ENCODE data around the gene SMIM36.
A peak's percentile ranks its signal among the peaks of the same experiment; 100 is the strongest.
"Not testable (repeated sequence)": the region's sequence is repeated elsewhere in the genome, so short reads cannot be mapped to it uniquely, and the experiment has no call there.

SMIM36 gene

DNA sequence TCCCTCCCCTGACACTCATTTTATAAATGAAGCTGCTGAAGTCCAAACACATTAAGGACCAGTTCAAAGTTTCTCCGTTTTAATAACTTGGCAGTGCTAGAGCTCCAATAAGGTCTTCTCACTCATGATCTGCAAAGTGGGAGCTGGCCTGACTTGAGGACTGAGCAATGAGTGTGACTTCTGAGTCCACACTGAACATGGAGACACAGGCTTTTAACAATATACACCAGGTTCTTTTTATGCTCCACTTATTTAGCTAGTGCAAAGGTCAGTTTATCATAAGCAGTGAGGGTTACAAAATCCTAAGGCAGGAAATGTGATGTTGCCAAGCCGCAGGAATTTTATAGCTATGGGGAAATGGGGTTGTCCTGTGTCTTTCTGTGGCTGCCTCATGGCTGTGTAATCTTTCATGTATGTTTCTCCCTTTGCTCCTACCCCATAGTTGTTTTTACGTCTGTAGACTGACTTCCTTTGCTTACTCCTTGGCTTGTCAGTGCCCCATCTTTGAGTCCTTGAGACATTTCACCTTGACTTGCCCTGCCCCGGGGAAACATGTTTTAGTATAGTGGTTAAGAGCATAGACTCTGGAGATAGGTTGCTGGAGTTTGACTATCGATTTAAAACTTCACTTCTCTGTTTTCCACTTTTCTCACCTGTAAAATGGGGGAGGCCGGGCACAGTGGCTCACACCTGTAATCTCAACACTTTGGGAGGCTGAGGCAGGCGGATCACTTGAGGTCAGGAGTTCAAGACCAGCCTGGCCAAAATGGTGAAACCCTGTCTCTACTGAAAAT lies 77.4 kb downstream of the SMIM36 start:
- peak; percentile 75 for DNase-seq (ENCODE audit: low read depth)

DNA sequence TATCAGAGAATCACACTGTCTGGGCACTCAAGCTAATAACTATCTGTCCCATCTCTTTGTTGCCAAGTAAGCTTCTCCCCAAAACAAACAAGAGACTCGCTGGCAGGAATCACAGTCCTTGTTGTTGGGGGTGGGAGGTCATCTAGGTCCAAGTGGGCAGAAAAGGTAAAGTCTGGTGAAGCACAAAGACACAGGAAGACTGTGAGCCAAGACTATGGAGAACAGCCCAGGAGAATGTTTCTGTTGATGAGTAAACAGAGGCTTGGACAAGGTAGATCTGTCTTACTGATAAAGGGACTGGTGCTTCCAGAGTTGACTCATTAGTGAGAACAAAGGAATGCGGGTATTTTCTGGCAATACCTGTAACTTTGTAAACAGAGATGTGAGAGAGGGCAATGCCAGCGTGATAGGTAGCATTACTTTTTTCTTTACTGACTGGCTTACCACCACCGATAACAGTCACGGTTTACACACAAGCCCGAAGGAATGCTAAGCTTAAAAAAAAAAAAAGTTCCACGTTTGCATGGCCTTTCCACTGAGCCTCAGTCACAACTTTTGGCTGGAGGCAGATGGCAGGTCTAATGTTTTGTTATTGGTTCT lies 78.1 kb downstream of the SMIM36 start:
- no peak for DNase-seq (ENCODE audit: low read depth)

DNA sequence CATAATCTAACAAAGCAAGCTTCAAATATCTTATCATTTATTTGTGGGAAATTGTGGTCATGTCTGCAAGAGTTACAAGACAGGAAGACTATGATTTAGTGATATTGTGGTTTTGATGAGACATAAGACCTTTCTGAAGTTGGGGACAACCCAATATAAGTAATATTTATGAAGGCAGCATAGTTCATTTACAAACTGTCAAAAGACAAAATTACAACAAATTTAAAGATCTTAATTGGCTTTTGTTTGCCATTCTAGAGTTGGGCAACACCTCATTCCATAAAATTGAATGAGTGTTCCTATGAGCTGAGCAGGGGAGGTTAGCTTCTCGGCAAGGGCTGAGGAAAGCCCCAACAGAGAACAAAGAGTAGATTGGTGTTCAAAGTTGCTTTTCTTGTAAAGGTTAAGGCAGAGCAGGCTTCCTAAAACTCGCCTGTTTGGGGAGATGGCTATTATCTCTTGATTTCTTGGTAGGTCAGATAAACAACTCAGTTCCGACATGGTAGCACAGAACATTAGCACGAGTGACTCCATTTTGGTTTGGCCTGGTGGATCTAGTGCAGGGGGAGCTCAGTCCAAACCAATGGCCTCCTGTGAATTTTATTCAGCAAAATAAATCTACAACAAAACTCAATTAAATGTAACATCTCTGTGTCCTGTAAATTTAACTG lies 78.8 kb downstream of the SMIM36 start:
- no peak for DNase-seq (ENCODE audit: low read depth)

DNA sequence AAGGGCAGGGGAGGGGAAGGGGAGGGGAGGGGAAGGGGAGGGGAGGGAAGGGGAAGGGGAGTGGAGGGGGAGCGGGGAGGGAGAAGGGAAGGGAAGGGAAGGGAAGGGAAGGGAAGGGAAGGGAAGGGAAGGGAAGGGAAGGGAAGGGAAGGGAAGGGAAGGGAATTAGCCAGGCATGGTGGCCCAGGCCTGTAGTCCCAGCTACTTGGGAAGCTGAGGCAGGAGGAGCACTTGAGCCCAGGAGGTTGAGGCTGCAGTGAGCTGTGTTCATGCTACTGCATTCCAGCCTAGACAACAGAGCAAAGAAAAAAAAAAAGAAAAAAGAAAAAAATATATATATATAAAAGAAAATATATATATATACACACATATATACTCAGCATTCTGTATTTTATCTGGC lies 79.3 kb downstream of the SMIM36 start:
- not testable (repeated sequence) for DNase-seq (ENCODE audit: low read depth)

DNA sequence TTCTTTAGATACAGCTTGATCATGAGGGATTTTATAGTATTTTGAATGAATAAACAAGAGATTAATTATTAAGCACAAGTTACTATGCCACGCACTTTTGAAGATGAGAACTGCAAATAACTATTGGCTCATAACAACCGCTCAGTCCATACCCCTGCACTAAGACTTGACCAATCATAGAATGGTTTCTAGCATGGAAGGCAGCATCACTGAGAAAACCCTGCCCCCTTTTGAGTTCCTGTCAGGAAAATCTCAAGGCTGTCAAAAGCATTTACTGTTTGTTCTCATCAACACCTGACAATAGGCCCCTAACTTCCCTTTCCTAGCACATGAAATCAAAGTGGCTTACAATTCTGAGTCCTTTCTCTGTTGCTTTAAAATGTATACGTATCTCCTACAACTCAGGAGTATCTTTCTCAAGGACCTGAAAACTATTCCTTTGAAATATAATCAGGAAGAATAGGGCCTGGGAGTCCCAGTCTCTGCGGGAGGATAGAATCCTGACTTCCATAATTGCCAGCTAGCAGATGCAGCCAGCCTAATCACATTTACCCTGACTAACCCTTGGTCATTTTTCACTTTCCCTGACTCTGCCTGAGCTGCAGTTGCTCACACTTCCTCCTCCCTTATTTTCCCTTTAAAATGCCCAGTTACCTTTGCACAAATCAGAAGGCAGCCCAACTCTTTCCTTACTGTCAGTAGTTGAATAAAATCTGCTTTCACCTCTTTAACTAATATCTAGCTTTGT lies 80.5 kb downstream of the SMIM36 start:
- DNase-seq (ENCODE audit: low read depth): no peak

DNA sequence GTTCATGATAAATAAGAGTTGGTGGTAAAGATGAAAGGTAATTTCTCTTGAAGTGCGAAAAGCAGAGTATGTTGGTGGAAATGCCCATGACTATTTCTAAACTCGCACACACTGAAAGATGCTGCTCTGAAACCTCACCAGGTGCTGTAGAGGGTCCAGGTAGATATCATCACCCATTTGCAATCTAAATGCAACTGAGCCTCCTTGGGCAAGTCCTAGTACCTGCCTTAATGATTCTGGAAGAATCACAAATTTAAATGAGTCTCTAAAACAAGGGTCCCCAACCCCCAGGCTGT lies 83.7 kb downstream of the SMIM36 start:
- DNase-seq (ENCODE audit: low read depth): no peak

DNA sequence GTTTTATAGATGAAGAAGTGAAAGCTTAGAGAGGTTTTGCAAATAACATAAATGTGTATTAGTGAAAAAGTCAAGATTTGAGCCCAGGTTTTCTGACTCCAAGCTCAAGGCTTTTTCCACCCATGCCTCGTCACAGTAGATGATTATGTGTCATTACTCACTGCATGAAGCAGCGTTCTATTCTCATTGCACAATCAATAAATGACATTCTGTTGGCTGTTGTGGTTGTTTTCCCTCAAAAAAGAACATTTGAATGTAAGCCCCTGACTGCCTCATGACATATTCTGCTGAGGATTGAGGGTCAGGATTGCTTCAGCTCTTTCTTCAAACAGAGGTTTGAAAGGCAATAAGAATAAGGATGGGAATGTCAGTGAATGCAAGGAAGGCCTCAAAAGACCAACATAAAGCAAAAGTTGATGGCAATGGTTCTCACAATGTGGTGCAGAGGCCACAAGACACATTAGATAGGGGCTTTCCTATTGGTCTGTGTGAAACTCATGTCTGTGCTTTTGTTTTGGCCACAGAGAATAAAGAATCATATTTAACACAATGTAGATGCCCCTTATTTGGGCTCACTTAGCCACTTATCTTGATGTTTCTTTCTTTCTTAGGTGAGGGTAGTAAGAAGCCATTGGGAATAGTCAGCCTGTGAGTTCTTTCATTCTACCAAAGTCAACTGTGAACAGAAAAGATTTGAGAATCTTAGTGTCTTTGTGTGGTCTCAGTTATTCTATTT lies 84.2 kb downstream of the SMIM36 start:
- no peak for DNase-seq (ENCODE audit: low read depth)

DNA sequence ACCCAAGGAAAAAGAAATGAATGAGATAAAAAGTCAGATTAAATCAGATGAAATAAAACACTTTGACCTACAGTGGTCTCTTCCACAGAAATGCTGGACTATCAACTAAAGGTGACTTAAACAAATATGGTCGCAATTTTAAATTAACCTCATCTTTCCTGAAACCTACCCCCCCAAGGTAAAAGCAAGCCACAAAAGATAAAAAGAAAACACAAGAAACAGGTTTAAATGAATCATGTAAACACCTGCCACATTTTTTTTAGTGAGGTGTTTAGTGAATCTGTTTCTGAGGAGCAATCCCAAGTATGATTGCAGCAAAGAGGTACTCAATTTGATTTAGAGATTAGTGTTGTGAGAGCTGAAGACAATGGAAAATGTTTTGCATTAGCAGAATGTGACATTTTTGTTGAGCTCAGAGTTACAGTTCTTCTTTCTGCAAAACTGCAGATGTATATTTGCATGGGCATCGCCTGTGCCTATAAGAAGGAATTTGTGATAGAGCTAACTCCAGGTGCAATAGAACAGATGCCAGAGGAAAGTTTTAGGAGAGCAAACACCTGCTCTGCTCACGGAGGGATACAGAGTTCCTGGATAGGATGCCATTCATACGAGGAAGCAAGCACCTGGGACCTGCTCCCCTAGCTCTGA lies 86.2 kb downstream of the SMIM36 start:
- no peak for DNase-seq (ENCODE audit: low read depth)

DNA sequence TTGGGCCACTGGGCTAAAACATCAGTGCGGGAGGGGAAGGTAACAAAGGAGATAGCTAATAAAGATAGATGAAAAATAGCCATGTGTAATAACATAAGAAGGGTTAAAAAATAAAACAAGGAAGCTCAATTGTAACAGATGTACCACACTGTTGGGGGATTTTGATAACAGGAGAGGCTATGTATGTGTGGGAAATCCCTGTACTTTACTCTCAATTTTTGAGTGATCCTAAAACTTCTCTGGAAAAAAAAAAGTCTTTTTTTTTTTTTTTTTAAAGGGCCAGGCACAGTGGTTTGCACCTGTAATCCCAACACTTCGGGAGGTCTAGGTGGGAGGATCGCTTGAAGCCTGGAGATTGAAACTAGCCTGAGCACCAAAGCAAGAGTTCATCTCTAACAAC lies 87.7 kb downstream of the SMIM36 start:
- no peak for DNase-seq (ENCODE audit: low read depth)

DNA sequence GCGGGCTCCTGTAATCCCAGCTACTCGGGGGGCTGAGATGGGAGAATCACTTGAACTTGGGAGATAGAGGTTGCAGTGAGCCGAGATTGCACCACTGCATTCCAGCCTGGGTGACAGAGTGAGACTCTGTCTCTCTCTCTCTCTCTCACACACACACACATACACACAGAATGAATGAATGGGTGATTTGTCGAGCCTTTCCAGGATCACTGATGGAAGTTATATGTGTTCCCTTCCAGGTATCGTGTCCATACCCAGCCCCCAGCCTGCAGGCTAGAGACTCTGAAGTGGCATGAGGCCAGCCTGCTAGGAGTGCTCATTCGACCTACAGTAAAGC lies 88.5 kb downstream of the SMIM36 start:
- not testable (repeated sequence) for DNase-seq (ENCODE audit: low read depth)

DNA sequence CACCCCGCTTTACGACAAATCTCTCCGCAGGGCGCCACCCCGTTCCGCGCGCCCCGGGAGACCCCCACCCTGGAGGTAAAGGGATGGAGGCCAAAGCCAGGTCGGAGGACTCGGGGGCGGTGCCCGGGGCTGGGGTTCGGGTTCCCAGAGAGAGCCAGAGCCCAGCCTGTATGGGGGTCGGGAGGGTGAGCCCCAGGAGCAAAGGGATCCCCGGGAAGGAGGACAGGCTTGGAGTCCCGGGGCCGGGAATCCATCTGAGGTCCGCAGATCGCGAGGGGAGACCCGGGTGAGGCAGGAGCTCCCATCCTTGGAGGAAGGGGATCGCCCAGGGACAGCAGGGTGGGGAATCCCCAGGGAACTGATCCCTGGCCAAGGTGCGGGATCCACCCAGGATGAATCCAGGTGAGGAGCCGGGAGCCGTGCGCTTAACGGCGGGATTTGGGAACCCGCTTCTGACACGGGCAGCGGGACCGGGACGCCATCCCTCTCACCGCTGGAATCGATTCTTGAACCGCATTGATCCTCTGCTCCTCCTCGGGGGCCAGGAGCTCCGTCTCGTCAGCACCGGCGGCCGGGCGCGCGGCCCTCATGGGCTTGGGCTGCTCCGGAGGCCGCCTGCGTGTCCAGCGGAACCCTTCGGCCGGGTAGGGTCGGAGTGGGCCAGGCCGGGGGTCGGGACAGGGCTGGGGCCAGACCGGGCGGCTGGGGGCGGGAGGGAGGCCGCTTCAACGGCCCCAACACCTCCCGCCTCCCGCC lies 89.9 kb downstream of the SMIM36 start, which contains the start of gene MMD:
Gene MMD (minus strand): TSS at position 657 of the 756 bp plus-strand sequence. CDS start 140 bp downstream, at position 517.
- no peak for DNase-seq (ENCODE audit: low read depth)

DNA sequence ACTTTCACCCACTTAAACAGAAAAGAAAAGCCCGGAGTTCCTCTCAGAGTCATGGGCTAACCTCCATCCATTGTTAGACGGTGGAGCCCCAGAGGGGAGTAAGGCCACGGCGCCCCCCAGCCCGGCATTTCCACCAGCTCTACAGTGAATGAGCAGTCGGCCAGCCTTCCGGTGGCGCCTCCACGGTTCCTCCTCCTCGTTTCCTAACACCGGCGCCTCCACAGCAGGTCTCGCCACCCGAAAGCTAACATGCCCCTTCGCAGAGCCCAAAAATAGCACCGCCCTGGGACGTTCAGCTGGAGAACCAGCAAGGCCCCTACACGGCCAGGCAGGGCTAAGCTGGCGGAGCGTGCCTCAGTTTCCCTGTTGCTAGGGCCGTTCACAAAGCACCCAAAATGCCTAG lies 90.5 kb downstream of the SMIM36 start:
- DNase-seq (ENCODE audit: low read depth): no peak

DNA sequence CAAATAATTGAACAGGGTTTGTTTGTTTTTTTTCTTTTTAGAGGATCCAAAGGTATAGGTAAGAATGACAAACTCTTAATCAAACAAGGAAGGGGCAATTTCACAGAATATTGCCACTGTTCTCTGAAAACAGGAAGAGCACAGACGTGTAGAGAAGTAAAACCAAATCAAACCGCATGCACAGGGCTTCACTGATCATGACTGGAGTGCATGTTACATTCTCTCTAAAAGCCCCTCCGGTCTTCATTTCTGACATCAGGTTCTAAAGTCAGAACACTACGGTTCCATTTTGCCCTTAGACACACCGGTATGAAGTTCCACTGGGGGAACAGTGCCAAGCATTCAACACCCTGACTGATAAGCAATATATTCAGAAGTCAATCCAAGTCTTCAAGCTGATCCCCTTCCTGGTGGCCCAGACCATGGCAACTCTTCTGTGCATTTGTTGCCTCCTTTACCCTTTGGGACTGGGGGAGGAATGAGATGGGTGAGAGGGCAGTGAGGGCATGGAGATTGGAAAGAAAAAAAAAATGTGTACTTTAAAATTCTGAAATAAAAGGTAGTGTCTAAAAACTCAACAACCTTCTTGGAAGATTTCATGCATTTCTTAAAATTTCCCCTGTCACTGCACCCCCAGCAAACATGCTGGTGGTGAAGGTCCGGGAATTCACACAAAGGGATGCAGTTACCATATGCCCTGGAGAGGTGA lies 91.0 kb downstream of the SMIM36 start:
- no peak for DNase-seq (ENCODE audit: low read depth)

DNA sequence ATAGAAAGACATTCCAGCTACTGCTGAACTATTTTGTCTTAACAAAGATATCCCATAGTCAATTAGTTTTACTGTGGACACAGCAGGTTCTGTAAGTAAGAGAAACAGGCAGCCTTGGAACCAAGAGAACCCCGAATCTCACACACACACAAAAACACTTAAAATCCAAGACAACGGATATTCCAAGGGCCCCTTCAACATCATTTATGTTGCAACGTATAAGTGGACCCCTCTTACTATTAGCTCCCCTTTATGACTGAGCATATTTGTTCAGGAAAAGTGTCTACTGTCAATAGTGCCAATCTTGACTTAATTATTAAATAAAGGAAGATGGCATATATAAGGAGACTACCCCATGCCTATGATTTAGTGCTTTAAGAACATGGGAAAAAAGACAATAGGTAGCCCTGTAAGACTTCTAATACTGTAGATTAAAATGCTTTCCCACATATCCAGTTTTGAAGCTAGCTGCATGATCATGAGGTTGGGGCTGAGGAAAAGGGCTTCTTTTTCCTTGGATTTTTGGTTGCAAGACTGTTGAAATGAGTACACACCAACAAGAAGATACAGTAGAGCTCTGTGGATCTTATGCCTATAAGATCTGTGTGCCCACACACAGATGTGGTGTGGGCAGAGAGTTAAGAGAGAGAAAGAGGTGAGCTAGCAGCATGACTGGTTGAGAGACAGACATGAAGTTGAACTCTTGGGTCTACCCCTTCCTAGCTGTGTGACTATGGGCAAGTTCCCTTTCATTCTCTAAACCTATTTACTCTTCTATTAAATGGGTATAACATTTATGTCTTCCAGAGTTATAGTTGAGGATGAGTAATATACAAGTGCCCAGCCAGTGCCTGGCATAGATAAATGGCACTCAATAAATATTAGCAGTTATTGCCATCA lies 92.6 kb downstream of the SMIM36 start:
- DNase-seq (ENCODE audit: low read depth): no peak

DNA sequence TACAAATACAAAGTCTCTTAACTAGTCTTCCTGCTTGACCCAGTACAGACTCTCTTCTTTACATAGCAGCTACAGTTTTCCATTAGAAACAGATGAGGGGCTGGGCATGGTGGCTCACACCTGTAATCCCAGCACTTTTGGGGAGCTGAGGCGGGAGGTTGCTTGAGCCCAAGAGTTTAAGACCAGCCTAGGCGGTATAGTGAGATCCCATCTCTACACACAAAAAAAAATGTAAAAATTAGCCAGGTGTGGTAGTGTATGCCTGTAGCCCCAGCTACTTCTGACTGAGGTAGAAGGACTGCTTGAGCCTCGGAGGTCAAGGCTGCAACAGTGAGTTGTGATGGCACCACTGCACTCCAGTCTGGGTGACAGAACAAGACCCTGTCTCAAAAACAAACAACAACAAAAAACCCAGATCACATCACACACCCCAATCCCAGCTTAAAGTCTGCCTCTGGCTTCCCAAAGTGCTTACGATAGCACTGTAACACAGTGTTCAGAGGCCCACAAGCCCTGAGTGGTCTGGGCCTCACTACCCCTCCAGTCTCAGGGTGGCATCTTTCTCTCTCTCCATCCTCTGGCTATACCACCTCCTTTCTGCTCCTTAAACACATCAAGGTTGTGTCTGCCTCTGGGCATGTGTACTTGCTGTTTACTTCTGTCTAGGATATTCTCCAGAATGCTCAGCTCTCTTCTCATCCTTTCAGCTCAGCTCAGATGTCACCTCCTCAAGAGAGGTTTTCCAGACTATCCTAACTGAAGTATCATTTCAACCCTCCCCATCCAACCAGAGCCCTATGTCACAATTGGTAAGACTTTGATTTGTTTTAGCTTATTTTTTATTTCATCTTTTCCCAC lies 93.6 kb downstream of the SMIM36 start:
- DNase-seq (ENCODE audit: low read depth): no peak

DNA sequence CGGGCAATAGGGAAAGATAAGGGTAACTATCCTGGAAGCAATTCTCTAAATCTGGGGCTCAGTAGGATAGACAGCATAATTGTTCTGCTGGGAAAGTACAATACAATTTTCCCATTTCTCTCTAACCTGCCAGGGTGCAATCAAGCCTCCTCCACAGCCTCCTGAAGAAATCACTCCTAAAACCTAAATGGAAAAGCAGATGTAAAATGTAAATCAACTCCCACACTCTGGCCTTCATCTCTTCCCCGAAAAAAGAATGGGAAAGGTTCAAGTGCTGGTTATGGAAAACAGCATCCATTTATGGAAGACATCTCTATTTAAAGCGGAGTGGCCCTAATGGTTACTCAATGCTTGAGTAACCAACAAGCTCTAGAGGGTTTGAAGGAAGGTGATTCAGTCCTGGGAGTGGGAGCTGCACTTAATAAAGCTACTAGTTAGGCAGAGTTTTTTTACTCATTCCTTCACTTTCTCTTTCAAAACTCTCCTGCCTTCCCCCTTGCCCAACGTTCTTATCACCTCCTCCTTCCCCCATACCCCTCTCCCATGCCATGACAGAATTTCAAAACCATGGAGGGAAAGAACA lies 94.7 kb downstream of the SMIM36 start:
- no peak for DNase-seq (ENCODE audit: low read depth)

DNA sequence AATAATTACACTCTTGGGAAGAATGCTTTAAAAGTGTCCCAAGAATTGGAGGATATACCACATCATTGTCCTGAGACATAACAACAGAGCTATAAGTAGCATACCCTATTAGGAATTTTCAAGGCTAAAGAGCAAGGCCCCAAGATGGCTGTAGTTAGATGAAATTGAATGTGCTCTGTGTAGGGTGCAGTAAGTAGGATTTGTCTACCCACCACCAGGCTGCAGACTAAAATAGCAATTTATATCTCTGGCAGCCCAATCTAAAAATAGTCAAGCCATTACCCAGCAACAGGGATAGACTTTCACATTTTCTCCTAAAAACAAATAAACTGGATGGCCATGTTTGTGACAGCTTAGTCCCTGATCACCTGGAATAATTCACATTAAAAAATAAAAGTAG lies 95.3 kb downstream of the SMIM36 start:
- no peak for DNase-seq (ENCODE audit: low read depth)

DNA sequence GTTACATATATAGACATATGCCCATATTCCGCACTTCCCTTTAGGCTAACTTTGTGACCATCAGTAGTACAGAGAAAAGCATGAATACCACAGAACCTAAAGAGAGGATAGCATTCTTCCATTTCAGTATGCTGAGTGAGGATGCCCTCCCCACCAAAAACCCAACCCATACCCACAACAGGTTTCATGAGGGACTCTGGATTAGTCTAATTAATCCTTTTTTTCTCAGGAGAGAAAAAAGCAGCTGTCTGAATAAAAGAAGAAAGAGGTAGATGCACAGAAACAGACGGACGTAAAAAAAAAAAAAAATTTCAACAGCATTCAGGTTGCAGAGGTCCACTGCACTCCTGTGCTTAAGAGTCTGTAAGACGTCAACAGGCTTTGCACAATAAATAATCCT lies 96.3 kb downstream of the SMIM36 start:
- no peak for DNase-seq (ENCODE audit: low read depth)
